Fibroblast of lung (primary cell): ENCODE results near the gene AURKB.

Experiments used
- CTCF ChIP-seq, 2 donors: IDR thresholded peaks in 1 of 2; conservative IDR thresholded peaks in 1 of 2; 1 replicate in 1 of 2; 2 replicates in 1 of 2; pipeline ENCODE4 v1.5.1; 2011 to 2012; ENCODE audit warnings: low read length in 2 of 2, control low read depth in 1 of 2, inconsistent platforms in 1 of 2, low read depth in 1 of 2, mild to moderate bottlenecking in 1 of 2
- EZH2 ChIP-seq: IDR thresholded peaks from 2 replicates; pipeline ENCODE4 v1.5.1; 2012; ENCODE audit warnings: low read length, control low read depth, mild to moderate bottlenecking; ENCODE audit errors: missing control alignments

- TF ChIP-seq CTCF (conservative IDR thresholded peaks at IDR 0.05 in 1 of 2, IDR thresholded peaks at IDR 0.05 in 1 of 2; ENCODE audit: low read depth in 1 of 2, low read length in 2 of 2) (no peak), EZH2 (no peak)
These were observed 37.1 kb downstream of the AURKB start for GRCh38 chr17:8173056-8173870.
